ENCODE results near the gene OVOL3. TPM values are rescaled to one million over a fixed set of nuclear protein-coding genes. Genes with fewer than 3 reads are reported as not detected.
A peak's percentile ranks its signal among the peaks of the same experiment; 100 is the strongest.
"Not testable (repeated sequence)": the region's sequence is repeated elsewhere in the genome, so short reads cannot be mapped to it uniquely, and the experiment has no call there.

Gene OVOL3
- total and polyA plus RNA-seq, 5 donors = not detected

DNA sequence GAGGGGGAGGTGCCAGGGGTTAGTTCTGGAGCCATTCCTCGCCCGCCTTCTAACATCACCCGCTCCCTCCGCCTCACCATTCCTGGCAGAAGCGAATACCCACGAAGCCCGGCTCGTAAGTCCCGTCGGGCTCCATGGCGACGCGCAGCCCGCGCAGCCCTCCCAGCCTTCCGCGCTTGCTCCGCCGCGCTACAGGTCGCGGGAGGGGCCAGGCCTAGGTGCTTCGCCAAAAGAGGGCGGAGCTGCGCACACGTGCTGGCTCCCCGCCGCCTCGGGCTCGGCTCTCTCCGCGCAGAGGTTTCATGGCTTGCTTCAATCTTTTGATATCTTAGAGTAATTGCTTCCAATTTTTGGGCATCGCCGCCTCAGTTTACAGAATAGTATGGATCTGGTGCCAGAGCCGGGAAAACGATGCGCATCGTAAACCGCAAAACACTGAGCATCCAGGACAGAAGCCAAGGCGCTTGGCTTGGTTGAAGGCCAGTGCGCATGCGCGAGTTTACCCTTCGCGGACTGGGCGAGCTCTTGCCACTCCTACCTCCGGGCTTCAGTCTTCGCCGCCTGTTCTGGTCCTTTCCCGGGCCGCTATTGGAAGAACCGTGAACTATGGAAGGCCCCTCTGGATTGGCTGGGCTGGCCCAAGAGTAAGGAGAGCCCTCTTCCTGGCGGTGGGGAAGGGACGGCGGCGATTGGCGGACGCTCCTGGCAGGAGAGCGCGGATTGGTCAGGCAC is 3.9 kb downstream of the OVOL3 start, which contains the start of gene POLR2I:
POLR2I (minus strand) TSS at position 155 of the 732 bp plus-strand sequence; CDS start at position 136, 19 bp downstream.
- no peaks in the 10 kb centered on the region for H3K27me3 ChIP-seq (ENCODE audit: control insufficient read depth, insufficient read depth)
- intact Hi-C loops (cut with DNase I) = loop anchor here in 2 of 4 donors (5.0 to 10.0 kb wide), 3 partner anchors 50 to 120 kb away; partner anchors contain the start of gene SDHAF1 (in 1 of the 2)
- under 1% methylated on average over 60 of the region's 60 CpGs for WGBS

DNA sequence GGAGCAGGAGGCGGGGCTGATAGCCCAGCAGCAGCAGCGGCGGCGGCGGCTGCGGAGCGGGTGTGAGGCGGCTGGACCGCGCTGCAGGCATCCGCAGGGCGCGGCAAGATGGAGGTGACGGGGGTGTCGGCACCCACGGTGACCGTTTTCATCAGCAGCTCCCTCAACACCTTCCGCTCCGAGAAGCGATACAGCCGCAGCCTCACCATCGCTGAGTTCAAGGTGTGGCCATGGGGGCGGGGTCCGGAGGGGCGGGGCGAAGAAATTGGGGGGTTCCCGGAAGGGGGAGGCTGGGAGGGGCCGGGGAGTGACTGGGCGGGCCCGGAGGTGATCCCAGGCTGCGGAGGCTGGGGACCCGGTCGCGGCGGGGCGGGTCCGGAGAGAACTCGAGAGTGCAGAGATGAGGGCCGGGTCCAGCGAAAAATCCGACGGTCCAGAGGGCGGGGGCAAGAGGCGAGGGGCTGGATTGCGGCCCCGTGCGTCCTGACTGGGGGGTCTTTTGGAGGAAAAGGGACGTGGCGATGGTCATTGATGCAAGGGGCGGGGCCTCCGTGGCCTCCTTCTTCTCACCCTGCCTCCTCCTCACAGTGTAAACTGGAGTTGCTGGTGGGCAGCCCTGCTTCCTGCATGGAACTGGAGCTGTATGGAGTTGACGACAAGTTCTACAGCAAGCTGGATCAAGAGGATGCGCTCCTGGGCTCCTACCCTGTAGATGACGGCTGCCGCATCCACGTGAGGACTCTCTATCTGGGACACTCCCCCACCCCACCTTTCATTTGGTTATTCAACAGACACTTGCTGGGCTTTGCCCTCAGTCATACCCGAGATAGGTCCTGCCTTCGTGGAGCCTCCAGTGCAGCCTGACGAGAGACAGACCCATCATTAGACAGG is 4.8 kb downstream of the OVOL3 start, which contains the start of gene TBCB:
TBCB (plus strand) TSS at position 16 of the 891 bp plus-strand sequence; CDS start at position 109, 93 bp downstream.
- no peaks in the 10 kb centered on the region for H3K9me3 ChIP-seq (ENCODE audit: control insufficient read depth, low read length)
- H3K27ac ChIP-seq (ENCODE audit: low read length) = peak within 1 kb of the TSS; percentile 85
- intact Hi-C loops (cut with DNase I) = loop anchor here in 2 of 4 donors (10.0 kb wide), 2 partner anchors 51 to 121 kb away; partner anchors contain the start of gene SDHAF1 (in 1 of the 2)
- H3K27me3 ChIP-seq (ENCODE audit: control insufficient read depth, insufficient read depth) = no peaks in the 10 kb centered on the region
- ATAC-seq = peak; percentile 74 to 79
- peak; percentile 88 to 94 (median 94) for DNase-seq
- 2% methylated on average over 59 of the region's 59 CpGs for WGBS
- peak within 1 kb of the TSS; percentile 69 for H3K4me3 ChIP-seq (ENCODE audit: low read length)
- H3K4me1 ChIP-seq (ENCODE audit: control insufficient read depth, insufficient read depth, low read length) = no peaks in the 10 kb centered on the region

More for the DNA sequence above, 3.9 kb downstream of the OVOL3 start, which contains the start of gene POLR2I:
- ATAC-seq (peak; percentile 96 to 97), DNase-seq (peak; percentile 99 to 100 (median 99))
- H3K4me1 ChIP-seq (ENCODE audit: control insufficient read depth, insufficient read depth, low read length) = no peaks in the 10 kb centered on the region
- H3K9me3 ChIP-seq (ENCODE audit: control insufficient read depth, low read length) = no peaks in the 10 kb centered on the region
- H3K4me3 ChIP-seq (ENCODE audit: low read length) = peak within 1 kb of the TSS; percentile 69
- H3K27ac ChIP-seq (ENCODE audit: low read length) = peak within 1 kb of the TSS; percentile 85

DNA sequence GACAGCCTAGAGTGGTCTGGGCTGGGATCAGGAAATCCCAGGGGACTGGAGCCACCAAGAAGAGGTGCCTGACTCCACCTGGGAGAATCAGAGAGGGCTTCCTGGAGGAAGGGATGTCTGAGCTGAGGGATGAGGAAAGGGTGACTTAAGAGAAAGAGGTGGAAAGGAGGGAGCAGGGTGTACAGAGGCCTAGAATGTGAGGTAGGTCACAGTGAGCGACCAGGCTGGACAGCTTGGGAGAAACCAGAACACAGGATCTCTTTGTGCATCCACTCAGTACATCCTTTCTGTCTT is 5.3 kb downstream of the OVOL3 start:
- no peaks in the 10 kb centered on the region for H3K9me3 ChIP-seq (ENCODE audit: control insufficient read depth, low read length)
- no peak overlapping the region for H3K27ac ChIP-seq (ENCODE audit: low read length)
- WGBS = 100% methylated on average over 1 of the region's 1 CpG
- intact Hi-C loops (cut with DNase I) = loop anchor here in 2 of 4 donors (10.0 kb wide), 2 partner anchors 51 to 121 kb away; partner anchors contain the start of gene SDHAF1 (in 1 of the 2)
- H3K4me1 ChIP-seq (ENCODE audit: control insufficient read depth, insufficient read depth, low read length) = no peaks in the 10 kb centered on the region
- DNase-seq (no peak), ATAC-seq (no peak)
- H3K27me3 ChIP-seq (ENCODE audit: control insufficient read depth, insufficient read depth) = no peaks in the 10 kb centered on the region
- peak overlapping the region; percentile 69 for H3K4me3 ChIP-seq (ENCODE audit: low read length)

DNA sequence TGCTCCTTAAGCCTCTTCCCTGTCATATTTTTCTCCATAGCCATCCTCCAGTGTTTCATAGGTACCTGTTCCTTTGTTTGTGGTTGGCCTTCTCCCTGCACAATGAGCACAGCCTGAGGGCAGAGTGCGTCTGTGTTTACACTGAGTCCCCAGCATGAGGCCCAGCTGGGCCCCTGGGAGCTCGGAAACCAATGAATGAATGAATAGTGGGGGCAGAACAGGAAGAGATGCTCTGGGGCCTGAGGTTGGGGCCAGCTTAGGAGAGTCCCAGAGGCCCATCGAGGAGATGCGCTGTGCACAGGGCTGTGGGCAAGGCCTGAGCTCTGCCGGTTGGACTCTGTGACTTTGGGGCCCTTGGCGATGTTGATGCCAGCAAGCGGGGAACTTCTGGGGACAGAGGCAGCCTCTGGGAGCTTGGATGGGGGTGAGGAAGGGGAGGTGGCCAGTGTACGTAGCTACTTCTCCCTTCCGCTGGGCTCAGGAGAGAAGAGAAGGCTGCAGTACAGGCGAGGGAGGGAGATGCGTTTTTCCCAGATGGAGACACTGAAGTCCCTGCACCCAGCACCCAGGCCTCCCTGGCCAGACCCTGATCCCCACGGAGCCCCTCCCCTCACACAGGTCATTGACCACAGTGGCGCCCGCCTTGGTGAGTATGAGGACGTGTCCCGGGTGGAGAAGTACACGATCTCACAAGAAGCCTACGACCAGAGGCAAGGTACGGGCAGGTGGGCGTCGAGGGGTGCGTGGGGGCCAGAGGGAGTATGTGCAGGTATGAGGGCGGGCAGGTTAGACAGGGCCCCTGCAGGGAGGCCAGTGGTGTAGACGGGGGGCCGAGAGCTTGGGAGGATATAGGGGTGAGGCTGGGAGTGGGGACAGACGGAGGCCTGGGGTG is 9.4 kb downstream of the OVOL3 start:
- H3K27ac ChIP-seq (ENCODE audit: low read length) = no peak overlapping the region
- H3K4me3 ChIP-seq (ENCODE audit: low read length) = no peak overlapping the region
- no peaks in the 10 kb centered on the region for H3K27me3 ChIP-seq (ENCODE audit: control insufficient read depth, insufficient read depth)
- WGBS = 92% methylated on average over 26 of the region's 26 CpGs
- ATAC-seq (no peak), DNase-seq (peak in 1 of 3 donors; percentile 38)
- intact Hi-C loops (cut with DNase I) = no loop called here
- no peaks in the 10 kb centered on the region for H3K9me3 ChIP-seq (ENCODE audit: control insufficient read depth, low read length)
- H3K4me1 ChIP-seq (ENCODE audit: control insufficient read depth, insufficient read depth, low read length) = no peaks in the 10 kb centered on the region

DNA sequence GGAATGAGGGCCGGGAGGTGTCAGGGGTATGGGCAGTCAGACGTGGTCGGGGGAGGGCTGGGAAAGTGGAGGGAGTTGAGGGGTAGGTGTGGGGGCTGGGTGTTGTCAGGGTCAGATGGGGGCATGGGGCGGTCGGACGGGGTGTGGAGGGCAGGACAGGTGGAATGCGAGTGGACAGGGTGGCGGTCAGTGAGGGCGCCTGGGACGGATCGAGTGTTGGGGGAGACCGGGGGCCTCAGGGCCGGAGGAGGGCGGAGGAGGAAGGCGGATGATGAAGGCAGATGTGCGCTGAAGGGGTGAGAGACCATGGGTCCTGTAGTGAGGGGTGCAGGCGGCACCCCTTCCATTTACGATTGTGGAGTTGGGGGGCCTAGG is 10.0 kb downstream of the OVOL3 start:
- no peak overlapping the region for H3K27ac ChIP-seq (ENCODE audit: low read length)
- no peaks in the 10 kb centered on the region for H3K9me3 ChIP-seq (ENCODE audit: control insufficient read depth, low read length)
- 92% methylated on average over 18 of the region's 18 CpGs for WGBS
- intact Hi-C loops (cut with DNase I) = no loop called here
- H3K4me1 ChIP-seq (ENCODE audit: control insufficient read depth, insufficient read depth, low read length) = no peaks in the 10 kb centered on the region
- ATAC-seq (no peak), DNase-seq (peak in 1 of 3 donors; percentile 32)
- no peak overlapping the region for H3K4me3 ChIP-seq (ENCODE audit: low read length)
- H3K27me3 ChIP-seq (ENCODE audit: control insufficient read depth, insufficient read depth) = no peaks in the 10 kb centered on the region

DNA sequence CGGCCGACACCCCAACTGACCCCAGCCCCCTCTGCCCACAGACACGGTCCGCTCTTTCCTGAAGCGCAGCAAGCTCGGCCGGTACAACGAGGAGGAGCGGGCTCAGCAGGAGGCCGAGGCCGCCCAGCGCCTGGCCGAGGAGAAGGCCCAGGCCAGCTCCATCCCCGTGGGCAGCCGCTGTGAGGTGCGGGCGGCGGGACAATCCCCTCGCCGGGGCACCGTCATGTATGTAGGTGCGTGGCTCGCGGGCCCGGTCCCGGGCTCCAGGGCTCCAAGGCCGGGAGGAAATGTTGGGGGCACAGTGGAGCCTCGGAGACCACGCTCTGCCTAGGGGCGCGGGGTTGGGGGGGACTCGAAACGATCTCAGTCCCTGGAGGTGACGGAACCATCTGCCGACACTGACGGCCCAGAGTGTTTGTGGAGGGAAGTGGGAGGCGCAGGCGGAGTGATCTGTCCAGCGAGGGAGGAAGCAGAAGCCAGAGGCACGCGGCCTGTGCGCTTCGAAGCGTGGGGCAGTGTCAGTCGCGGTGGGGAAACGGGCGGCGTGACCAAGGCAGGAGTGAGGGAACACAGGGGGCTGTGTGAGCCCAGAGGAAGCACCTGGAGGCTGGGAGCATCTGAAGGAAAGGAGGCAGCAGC is 10.7 kb downstream of the OVOL3 start:
- Histone ChIP-seq H3K9me3 (ENCODE audit: control insufficient read depth, low read length) (no peaks in the 10 kb centered on the region), H3K4me3 (ENCODE audit: low read length) (no peak overlapping the region), H3K27me3 (ENCODE audit: control insufficient read depth, insufficient read depth) (no peaks in the 10 kb centered on the region), H3K4me1 (ENCODE audit: control insufficient read depth, insufficient read depth, low read length) (no peaks in the 10 kb centered on the region), H3K27ac (ENCODE audit: low read length) (no peak overlapping the region)
- intact Hi-C loops (cut with DNase I) = no loop called here
- ATAC-seq (peak in 1 of 2 donors; percentile 23), DNase-seq (peak in 1 of 3 donors; percentile 51)
- 85% methylated on average over 49 of the region's 49 CpGs for WGBS

DNA sequence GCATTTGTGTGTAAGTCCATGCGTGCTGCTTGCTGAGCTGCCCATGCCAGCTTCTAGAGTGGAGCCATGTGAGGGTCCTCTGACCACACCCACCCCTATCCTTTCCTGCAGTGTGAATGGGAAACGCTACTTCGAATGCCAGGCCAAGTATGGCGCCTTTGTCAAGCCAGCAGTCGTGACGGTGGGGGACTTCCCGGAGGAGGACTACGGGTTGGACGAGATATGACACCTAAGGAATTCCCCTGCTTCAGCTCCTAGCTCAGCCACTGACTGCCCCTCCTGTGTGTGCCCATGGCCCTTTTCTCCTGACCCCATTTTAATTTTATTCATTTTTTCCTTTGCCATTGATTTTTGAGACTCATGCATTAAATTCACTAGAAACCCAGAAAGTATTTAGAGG is 14.6 kb downstream of the OVOL3 start:
- Histone ChIP-seq H3K27me3 (ENCODE audit: control insufficient read depth, insufficient read depth) (no peaks in the 10 kb centered on the region), H3K4me1 (ENCODE audit: control insufficient read depth, insufficient read depth, low read length) (no peaks in the 10 kb centered on the region), H3K4me3 (ENCODE audit: low read length) (no peak overlapping the region), H3K27ac (ENCODE audit: low read length) (no peak overlapping the region), H3K9me3 (ENCODE audit: control insufficient read depth, low read length) (no peaks in the 10 kb centered on the region)
- no peak for DNase-seq
- WGBS = 82% methylated on average over 9 of the region's 9 CpGs
- intact Hi-C loops (cut with DNase I) = loop anchor here in 2 of 4 donors (5.0 kb wide), 1 partner anchor 47 kb away; no protein-coding TSS in a partner anchor
- ATAC-seq = no peak

DNA sequence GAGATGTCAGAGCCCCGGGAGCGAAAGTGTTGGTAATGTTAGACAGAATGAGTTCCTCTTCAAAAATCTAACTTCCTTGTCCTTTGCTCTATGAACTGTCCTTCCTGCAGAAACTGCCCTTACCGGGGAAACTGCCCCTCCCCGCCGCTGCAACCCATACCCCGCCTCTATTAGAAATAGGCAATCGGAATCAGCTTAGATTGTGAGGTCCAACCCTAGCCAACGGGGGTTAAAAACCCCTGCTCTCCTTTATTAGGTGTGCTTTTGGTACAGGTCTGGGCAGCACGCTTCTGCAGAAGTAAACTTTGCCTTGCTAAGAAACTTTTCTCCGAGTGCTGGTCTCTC is 17.4 kb downstream of the OVOL3 start:
- no peaks in the 10 kb centered on the region for H3K27me3 ChIP-seq (ENCODE audit: control insufficient read depth, insufficient read depth)
- 12% methylated on average over 10 of the region's 10 CpGs for WGBS
- no peak for DNase-seq
- peak; percentile 27 to 34 for ATAC-seq
- no peaks in the 10 kb centered on the region for H3K4me1 ChIP-seq (ENCODE audit: control insufficient read depth, insufficient read depth, low read length)
- H3K4me3 ChIP-seq (ENCODE audit: low read length) = peak overlapping the region; percentile 44
- intact Hi-C loops (cut with DNase I) = loop anchor here (1.0 to 5.0 kb wide), 3 partner anchors 42 to 44 kb away; no protein-coding TSS in a partner anchor
- H3K27ac ChIP-seq (ENCODE audit: low read length) = peak overlapping the region; percentile 94
- no peaks in the 10 kb centered on the region for H3K9me3 ChIP-seq (ENCODE audit: control insufficient read depth, low read length)

DNA sequence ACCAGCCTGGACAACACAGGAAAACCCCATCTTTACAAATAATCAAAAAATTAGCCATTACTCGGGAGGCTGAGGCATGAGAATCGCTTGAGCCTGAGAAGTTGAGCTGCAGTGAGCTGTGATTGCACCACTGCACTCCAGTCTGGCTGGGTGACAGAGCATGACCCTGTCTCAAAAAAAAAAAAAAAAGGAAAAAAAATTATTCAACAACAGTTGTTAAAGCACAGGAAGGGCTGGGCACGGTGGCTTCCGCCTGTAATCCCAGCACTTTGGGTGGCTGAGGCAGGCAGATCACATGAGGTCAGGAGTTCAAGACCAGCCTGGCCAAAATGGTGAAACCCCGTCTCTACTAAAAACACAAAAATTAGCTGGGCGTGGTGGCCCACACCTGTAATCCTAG is 20.3 kb downstream of the OVOL3 start:
- H3K9me3 ChIP-seq (ENCODE audit: control insufficient read depth, low read length); ATAC-seq; H3K4me1 ChIP-seq (ENCODE audit: control insufficient read depth, insufficient read depth, low read length); H3K27me3 ChIP-seq (ENCODE audit: control insufficient read depth, insufficient read depth); intact Hi-C loops (cut with DNase I); H3K27ac ChIP-seq (ENCODE audit: low read length); H3K4me3 ChIP-seq (ENCODE audit: low read length): not testable (repeated sequence)
- peak; percentile 61 to 79 (median 70) for DNase-seq
- 62% methylated on average over 6 of the region's 6 CpGs for WGBS

DNA sequence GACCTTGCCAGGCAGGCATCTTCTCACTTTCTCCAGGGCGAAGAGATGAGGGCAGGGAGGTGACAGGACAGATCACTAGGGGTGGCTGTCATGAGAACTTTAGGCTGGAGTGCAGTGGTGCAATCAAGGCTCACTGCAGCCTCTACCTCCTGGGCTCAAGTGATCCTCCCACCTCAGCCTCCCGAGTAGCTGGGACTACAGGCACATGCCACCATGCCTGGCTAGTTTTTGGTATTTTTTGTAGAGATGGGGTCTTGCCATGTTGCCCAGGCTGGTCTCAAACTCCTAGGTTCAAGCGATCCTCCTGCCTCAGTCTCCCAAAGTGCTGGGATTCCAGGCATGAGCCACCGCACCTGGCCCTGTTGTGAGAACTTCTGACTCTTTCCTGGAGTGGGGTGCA is 23.9 kb downstream of the OVOL3 start:
- H3K4me3 ChIP-seq (ENCODE audit: low read length); ATAC-seq; H3K9me3 ChIP-seq (ENCODE audit: control insufficient read depth, low read length); intact Hi-C loops (cut with DNase I); H3K27me3 ChIP-seq (ENCODE audit: control insufficient read depth, insufficient read depth); DNase-seq; H3K4me1 ChIP-seq (ENCODE audit: control insufficient read depth, insufficient read depth, low read length); H3K27ac ChIP-seq (ENCODE audit: low read length): not testable (repeated sequence)
- 90% methylated on average over 4 of the region's 4 CpGs for WGBS

Data from right cardiac atrium (tissue), 5 donors.